GM21526 (cell line): ENCODE data around the gene PADI2.

Source experiments
- ATAC-seq: cut with Tn5 transposase; IDR thresholded peaks from one replicate; pipeline ENCODE4 v1.9.1; 2021; ENCODE audit warnings: moderate library complexity; ENCODE audit not compliant: unreplicated experiment, low FRiP score

PADI2 gene

DNA sequence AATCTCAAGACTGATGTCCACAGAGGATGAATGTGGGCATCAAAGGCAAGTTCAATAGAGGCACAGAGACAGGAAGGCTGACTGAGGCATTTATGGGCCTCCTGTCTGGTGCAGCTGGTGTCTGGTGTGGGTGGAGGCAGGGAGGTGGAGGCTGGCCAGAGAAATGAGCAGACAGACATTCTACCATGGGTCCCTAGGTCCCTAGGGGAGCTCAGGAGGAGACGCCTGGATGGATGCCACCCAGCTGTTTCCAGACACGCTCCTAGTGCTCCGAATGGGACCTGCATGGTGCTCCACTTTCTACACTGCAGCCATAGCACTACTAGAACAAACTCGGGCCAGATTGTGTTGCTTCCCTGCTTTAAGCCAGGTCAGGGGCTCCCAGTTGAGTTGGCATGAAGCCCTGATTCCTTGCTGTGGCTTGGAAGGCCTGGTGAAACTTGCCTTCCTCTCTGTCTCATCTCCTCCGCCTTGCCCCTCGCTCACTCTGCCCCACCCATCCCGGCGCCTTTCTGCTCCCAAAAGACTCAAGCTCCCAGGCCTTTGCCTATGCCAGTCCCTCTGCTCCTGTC lies 25.3 kb downstream of the PADI2 start:
- ATAC-seq = no peak

DNA sequence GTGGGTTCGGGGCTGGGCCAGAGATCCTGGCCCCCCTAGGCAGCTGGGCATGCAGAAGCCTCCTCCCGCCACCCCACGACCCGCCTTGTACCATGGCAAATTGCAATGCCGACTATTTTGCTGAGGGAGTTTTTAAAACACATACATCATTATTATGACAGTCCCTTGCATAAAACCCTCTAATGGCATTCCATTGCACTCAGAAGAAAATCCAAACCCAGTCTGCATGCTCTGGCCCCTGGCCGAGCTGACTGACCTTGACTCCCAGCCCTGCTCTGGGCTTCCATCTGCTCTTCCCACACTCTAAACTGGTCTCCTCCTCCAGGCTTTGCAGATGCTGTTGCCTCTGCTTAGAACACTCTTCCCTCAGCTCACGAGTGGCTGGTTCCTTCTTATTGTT lies 28.0 kb downstream of the PADI2 start:
- ATAC-seq = no peak

DNA sequence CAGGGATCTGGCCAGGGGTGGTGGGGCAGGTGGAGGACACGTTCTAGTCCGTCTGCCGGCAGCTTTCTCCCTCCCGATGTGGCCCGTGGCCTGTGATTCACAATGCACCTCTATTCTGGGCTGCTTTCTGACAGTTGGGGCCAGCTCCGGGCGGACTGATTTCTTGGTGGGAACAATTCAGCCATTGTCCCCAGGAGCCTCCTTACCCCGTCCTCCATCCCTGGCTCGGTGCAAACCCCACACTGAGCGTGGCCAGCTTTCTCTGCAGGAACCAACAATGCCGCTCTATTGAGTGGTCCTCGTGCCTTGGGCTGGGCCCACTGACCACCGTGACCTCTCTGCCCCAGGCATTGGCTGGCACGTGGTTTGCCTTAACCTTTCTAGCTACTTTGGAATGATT lies 29.7 kb downstream of the PADI2 start:
- no peak for ATAC-seq

DNA sequence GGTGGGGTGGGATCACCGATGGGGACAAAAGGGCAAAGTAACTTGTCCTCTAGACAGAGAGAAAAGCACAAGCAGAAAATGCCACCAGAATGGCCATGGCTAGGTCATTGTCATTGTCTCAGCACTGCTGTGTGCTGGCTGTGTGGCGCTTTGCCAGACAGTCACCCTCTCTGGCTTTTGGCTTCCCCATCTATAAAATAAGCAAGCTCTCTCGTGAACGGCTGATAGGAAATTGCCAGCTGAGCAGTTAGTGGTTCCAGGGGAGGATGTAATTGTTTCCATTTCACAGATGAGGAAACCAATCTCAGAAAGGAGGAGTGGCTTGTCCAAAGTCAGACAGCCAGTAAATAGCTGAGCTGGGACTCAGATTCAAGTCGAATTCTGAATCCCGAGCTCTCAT lies 32.5 kb downstream of the PADI2 start:
- no peak for ATAC-seq

DNA sequence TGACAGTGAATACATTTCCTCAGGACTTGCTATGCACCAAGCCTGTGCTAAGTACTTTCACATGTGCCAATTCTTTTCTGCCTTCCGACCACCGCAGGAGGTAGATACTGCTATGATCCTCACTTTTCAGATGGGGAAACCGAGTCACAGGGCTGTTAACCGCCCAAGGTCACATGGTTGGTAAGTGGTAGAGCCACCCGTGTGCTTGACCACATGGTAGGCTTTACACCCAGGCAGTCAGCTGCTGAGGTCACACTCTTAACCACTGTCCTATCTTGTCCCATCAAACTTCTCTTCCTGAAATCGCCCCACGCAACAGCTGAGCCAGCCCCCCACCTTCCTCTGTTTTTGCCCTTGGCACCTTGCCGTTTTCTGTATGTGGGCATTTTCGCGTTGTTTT lies 34.5 kb downstream of the PADI2 start:
- no peak for ATAC-seq

DNA sequence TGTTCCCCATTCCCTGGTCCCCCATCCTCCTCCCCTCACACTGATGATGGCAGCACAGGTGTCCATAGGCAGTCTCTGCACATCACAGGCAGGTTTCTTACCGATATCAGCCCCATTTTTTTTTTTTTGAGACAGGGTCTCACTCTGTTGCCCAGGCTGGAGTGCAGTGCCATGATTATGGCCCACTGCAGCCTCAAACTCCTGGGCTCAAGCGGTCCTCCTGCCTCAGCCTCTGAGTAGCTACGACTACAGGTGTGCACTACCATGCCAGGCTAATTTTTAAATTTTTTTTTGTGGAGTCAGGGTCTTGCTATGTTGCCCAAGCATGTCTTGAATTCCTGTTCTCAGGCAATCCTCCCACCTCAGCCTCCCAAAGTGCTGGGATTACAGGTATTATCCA lies 36.5 kb downstream of the PADI2 start:
- ATAC-seq = no peak

DNA sequence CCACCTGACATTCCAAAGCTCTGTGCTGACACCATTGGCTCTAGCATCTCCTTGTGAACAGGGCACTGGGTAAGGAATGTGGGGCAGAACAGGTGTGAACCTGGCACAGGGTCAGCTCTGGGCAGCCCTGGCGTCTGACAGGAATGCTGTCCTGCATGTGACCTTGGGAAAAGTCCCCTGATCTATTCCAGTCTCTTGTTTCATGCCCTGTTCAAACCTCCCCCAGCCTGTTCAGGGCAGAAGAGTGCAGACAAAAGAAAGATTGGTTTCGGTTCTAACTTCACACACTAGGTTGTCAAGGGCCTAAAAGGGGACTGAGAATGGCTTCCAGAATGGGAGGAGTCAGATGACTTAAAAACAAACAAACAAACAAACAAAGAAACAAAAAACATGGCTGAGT lies 37.8 kb downstream of the PADI2 start:
- no peak for ATAC-seq

DNA sequence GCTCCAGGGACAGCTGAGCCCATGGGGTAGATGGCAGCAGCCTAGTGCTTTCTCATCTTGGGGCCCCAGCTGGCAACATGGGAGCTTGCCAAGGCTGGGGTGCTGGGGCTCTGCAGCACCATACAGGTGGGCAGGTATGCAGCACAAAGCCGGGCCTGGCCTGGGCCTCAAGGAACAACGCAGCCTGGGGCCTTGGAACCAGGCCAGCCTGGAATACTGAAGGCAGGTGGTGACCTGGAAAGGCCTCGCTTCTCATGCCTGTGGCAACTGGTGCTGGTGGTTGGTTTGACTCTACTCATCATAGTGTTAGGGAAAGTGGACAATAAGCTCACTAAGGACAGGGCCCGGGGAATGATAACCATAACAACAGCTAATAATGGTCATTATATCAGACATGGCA lies 38.4 kb downstream of the PADI2 start:
- no peak for ATAC-seq

DNA sequence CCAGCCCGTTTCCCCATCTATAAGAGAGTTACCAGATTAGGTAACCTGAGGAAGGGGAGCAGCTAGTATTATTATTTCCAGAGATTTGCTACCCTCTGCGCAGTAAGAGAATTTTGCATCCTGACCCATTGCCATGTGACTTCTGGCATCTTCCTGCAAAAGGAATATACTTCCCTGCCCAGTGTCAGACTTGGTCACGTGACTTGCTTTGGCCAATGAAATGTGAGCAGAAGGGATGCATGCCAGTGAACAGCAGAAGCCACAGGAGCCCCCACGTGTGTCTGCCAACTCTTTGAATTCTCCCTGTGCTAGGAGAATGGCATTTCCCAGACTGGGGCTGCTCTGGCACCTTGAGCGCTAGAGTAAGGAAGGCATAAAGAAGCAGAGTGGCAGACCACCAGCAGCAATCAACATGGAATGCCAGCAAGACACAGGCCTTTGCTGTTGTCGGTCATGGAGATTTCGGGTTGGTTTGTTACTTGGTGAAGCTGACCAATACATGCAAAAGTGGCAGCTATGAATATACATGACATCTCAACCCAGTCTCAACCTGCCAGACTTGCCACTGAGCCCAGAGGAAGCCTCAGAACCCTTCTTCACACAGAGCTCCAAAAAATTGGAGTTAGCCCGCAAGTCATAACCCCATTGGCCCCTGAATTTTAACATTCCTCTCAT lies 39.0 kb downstream of the PADI2 start:
- no peak for ATAC-seq

DNA sequence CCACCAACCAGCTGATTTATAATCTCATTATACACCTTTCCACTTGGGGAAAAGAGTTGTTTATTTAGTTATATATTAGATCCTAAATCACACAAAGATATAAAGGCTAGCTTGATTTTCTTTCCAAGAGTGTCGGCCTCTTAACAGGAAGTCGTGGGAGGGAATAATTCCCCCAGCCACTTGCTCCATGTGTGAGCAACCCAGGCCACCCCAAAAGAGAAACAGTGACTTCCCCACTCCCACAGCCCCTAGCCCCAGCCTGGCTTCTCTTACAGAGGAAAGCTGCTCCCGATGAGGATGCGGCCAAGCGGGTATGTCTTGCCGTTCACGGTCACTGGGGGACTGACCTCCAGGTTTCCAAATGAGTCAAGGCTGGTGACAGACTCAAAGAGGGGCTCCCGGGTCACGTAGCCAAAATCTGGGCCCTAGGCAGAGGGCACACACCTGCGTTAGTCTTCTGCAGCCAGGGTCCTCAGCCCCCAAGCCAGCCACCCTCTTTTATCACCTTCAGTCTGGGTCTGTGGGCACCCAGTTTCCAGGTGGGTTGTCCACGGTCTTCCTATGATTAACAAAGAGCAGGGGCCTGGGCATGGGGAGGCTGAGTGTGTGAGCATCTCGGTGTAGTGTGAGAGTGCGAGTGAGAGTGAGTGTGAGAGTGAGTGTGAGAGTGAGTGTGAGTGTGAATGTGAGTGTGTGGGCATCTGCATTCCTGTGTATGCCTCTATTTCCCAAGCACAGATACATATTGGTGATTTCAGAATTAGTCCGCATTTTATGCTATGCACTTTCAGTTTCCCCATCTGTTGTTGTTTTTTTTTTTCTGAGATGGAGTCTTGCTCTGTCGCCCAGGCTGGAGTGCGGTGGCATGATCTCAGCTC lies 40.0 kb downstream of the PADI2 start:
- ATAC-seq = no peak

DNA sequence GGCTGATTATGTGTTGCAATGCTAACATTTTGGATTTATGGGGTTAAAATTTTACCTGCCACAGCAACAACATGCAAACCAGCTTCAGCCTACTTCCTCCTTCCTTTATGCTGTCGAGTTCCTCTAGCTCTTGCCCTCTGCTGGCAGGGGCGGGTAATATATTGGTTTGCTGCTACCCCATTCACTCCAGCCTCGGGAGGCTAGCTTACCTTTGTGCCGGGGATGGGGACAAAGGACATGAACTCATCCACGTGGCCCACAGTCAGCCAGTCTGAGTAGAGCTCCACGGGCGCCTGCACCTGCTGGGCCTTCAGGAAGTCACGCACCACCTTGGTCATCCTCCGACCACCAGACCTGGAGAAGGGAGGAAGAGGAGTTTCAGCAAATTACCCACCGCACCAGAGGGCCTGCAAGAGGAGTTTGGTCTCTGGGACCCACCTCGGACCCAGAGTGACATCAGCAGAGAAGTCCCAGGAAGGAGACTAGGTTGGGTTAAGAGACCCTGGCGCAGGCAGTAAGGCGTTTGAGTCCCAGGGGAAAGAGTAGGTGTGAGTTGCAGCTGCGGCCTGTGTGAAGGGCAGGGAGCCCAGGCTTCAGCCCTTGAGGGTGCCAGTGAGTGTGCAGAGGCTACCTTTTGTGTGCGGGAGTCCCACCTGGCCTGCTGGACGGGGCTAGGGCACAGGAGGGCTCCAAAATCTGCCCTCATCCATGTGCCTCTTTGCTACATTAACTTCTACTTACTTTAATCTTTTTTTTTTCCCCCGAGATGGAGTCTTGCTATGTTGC lies 43.6 kb downstream of the PADI2 start:
- ATAC-seq = no peak

DNA sequence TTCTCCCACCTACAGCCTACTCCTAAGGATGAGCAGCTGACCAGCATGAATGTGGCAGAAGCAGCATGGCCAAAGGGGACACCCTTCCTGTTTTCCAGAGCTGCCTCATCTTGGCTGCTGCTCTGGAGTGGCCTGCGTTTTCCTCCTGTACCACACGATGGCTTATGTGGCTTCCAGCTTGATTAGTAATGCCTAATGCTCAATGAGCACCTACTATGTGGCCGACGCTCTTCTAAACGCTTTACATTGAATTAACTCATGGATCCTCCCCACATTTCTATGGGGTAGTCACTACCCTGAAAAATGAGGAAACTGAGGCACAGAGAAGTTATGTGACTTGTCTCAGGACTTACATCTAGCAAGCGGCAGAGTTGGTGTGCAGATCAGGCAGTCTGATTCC lies 47.5 kb downstream of the PADI2 start:
- no peak for ATAC-seq

DNA sequence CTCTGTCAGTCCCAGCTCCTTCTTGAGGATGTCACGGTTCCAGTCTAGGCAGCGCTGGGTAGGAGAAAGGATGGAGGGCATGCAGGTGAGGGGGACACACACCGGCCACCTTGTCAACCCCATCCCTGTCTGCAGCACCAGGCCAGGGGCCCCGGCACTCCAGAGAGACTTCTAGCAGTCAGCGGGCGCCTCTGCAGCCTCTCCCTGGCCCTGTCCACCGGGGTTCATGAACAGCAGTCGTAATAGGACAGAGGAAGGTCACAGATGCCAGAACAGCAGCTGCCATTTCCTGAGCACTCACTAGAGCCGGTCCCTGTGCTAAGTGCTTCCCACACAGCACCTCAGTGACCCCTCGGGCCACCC lies 49.1 kb downstream of the PADI2 start:
- ATAC-seq = no peak

DNA sequence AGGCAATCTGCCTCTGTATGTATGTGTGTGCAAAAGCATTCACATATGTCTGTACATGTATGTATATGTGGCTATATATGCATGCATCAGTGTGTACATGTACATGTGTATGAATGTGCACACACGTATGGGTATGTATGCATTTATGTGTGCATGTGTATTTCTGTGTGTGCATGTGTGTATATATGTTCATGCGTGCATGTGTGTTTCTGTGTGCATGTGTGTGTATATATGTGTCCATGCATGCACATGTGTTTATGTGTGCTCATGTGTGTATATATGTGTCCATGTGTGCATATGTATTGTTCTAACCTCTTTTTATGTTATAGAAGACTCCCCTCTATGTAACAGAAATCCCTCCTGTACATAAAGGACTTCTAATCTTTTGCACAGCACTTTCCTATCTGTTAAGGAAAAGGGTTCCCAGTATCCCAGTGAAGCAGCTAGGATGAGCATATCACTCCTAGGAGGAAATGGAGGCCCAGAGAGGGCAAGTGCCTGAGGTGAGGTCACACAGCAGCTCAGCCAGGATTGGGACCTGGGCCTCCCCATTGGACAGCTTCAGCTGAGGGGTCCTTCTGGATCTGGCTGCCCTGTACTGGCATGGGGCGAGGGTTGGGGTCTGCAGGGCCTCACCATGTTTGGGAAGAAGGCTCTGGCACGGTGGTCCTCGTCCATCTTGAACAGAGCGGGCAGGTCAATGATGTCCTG lies 49.6 kb downstream of the PADI2 start:
- ATAC-seq = no peak

DNA sequence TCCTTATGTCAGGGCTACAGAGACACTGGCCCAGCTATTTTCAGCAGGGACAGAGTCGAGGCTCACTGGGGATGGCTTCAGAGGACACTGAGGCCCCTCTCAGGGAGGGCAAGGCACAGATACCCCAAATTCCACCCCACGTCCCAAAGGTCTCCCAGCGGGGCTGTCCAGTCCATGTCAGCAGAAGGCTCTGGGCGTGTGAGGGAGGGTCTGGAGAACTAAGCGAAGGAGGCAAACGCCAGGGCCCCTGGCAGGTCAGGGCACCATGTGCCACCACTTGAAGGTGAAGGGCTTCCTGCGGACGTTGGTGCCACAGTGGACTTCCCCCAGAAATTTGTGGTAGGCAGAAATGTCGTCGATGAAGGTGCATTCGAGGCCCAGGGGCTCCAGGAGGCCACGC lies 50.5 kb downstream of the PADI2 start:
- no peak for ATAC-seq

DNA sequence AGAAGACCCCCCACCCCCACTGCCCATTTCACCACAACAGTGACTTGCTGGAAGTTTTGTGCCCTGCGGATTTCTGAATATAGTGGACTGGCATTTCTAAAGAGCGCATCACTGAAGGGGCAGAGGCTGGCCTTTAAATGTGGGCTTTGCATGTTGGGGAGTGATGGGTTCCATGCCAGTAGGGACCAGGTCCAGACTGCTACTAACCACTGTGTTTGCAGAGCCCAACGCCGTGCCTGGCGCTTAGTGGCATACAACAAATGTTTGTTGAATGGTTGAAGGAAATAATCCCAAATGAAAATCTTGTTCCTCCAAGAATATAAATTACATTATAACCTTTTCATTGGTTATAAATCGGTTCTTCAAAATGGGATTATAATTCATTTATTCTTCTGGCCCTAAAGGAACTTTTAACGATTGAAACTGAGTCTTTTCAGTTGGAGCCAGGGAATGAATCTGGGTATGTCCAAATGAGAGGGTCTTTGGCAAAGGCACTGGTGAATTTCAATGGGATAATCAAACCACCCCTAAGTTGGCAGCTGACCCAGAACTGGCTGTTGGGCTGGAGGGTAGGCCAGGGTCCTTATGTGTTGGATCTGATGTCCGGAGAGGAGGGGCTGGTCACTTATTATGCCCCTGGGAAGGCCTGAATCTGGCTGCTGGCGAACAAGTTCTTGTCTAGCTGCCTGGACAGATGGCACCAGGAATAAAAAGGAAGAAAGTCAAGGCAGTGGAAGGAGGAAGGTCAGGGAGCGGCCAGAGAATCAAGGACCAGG lies 51.6 kb downstream of the PADI2 start:
- no peak for ATAC-seq

DNA sequence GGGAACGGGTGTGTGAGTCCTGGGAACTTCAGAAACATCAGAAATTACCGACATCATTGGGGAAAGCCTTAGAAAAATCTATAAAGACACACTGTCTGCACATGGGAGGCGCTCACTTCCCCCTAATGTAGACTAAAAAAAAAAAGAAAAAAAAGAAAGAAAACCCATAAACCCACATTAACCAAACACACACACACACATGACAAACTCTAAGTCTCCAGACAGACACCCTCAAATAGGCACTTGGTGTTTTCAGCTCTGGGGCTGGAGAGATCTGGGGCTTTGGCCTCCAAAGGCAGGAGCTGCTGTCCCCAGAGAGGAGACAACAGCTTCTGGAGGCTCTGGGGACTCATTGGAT lies 52.2 kb downstream of the PADI2 start:
- no peak for ATAC-seq

DNA sequence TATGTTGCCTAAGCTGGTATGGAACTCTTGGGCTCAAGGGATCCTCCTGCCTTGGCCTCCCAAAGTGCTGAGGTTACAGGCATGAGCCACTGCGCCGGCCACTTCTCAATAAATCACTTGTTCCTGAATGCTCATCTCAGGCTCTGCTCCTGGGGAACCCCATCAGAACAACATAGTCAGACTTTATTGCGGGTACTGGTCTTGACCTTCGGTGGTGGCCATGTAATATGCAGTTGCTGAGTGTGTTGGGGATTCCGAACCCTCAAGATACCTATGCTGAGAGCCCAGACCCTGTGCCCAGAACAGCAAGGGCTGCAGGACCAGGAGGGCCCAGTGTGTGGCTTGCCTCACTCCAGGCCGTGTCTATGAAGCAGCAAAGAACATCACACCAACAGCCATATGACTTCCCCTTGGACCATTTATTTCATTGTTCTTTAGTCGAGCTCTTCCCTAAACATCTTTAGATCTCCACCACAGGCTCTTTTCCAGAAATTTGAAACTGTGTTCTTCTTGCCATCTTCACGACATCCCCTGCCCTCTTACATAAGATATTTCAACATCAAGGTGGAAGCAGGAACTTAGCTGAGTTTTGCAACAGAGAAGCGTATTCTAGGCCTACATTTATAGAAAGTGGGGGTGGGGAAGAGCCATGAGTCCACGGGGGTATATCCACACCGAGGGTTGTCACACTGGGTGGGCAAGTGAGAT lies 52.7 kb downstream of the PADI2 start:
- ATAC-seq = no peak

DNA sequence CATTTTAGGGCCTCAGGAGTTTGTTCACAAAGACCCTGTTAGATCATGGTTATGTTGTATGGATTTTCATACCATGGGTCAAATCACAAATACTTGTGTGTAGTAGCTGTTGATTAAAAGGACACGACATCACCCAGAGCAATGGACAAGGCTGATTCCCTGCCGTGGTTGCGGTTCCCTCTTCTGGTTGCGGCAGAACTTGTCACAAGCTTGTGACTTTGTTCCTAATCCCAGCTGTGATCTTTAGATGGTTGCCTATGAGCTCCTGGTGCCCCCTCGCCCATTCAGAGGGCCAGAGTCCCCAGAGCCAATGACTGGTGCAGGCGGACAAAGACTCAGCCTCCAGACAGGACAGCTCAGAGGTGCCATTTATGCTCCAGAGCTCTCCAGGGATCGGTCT lies 53.6 kb downstream of the PADI2 start:
- ATAC-seq = no peak
